Heart left ventricle (tissue), 13 donors: ENCODE measurements around the gene PRDM15.

Experiments used
- POLR2A ChIP-seq, 2 donors: fragments of 450-650 bp; IDR thresholded peaks; one replicate each; pipeline ENCODE4 v1.6.1; 2017; ENCODE audit warnings: antibody characterized with exemption in 2 of 2, mild to moderate bottlenecking in 2 of 2, moderate library complexity in 2 of 2
- TF ChIP-seq, protein P1 (sequence below), 12 donors: fragments of 200-600 bp; sonication (generic) in 4 of 12; IDR thresholded peaks; one replicate each; pipeline versions ENCODE4 v1.5.0 to v1.8.0; 2018 to 2022; ENCODE audit warnings: antibody characterized with exemption in 12 of 12, mild to moderate bottlenecking in 5 of 12
- donor health status: ischemic (EF 13 %, LVEDD 7.1; RV severe dilation, severe dysfunction).
- donor health status: DM: no; HTN: yes; CAD: no.
- donor health status: DM: no; HTN: no; CAD: no.
- donor health status: ischemic (EF 25% LVEDD 6.9; RV normal size, moderate dysfunction).
- donor health status: ischemic (EF 25% LVEDD 5.7; RV mildly dilated, moderate dysfunction).
- donor health status: ischemic (EF 35%, LVEDD 5.7; RV mildly dilated, moderate dysfunction).
- donor health status: nonischemic (EF 11% LVEDD 7.7; RV severe dilation, severe dysfunction).
- donor health status: DM: yes; HTN: yes; CAD: no.
- donor health status: PGD.
- donor health status: ischemic (EF 29% LVEDD 5.4; RV normal size, mild dysfunction).
- donor health status: nonischemic (EF 23%, LVEDD 6.1; RV moderate dilation, normal function).

DNA sequence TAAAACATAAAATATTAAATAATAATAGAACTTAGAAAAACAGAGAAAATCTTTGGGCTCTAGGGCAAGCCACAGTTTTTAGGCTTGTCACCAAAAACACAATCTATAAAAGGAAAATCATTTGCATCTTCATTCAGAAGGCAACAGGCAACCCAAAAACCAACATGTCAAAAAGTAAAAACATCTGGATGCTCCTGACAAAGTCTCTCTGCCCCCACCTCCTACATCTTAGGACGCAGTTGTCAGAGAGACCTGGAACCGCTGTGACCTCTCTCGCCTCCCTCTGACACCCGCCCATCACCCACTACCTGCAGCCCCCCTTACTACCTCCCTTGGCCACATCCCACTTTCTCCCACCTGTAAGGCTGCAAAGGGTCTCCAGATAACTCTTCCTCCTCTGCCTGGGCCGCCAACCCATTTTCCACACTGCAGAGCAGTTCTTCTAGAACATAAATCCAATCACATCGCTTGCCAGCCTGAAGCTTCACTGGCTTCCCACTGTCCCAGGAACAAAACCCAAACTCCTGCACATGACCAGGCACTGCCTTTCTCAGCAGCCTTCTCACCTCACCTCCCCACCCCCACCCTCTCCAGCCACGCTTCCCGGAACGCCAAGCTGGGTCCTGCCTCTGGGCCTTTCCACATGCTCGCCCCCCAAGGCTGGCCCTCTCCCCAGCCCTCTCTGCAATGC lies 14.7 kb downstream of the PRDM15 start:
- TF ChIP-seq, protein P1, sequence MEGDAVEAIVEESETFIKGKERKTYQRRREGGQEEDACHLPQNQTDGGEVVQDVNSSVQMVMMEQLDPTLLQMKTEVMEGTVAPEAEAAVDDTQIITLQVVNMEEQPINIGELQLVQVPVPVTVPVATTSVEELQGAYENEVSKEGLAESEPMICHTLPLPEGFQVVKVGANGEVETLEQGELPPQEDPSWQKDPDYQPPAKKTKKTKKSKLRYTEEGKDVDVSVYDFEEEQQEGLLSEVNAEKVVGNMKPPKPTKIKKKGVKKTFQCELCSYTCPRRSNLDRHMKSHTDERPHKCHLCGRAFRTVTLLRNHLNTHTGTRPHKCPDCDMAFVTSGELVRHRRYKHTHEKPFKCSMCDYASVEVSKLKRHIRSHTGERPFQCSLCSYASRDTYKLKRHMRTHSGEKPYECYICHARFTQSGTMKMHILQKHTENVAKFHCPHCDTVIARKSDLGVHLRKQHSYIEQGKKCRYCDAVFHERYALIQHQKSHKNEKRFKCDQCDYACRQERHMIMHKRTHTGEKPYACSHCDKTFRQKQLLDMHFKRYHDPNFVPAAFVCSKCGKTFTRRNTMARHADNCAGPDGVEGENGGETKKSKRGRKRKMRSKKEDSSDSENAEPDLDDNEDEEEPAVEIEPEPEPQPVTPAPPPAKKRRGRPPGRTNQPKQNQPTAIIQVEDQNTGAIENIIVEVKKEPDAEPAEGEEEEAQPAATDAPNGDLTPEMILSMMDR (IDR thresholded peaks at IDR 0.05): no peak
- no peak for TF ChIP-seq POLR2A (IDR thresholded peaks at IDR 0.05)
